ENCODE measurements around the gene RBM44. TPM values are rescaled to one million over a fixed set of nuclear protein-coding genes. Genes with fewer than 3 reads are reported as not detected.

Gene RBM44
- polyA plus RNA-seq, 3 donors from 2014 or later = 0.08 TPM; not detected in 2

DNA sequence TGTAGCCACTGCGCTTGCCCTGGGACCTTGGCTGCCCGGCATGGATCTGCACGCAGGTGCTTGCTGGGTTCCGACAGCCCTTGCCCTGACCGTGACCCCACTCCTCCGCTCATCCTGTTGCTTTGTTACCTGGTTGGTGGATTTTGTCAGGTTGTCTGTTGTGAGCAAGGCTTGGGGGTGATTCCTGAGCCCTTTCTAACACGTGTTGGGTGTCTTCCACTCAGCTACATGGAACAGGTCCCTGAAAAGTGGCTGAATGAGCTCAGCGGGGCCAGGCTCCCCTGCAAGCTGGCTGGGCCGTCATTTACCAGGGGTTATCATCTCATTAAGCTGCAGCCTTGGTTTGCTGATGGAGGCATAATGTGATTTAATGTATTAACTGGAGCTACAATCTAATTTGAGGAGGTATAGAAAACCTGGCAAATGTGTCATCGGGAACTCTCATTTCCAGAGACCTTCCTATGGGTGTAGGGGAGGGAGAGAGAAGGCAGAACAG lies 85.4 kb downstream of the RBM44 start:
- peaks cover 2 to 3% (median 2%) of the 10 kb centered on the region in 3 donors for H3K27me3 Mint-ChIP-seq (ENCODE audit: low read depth in 3 of 3)

DNA sequence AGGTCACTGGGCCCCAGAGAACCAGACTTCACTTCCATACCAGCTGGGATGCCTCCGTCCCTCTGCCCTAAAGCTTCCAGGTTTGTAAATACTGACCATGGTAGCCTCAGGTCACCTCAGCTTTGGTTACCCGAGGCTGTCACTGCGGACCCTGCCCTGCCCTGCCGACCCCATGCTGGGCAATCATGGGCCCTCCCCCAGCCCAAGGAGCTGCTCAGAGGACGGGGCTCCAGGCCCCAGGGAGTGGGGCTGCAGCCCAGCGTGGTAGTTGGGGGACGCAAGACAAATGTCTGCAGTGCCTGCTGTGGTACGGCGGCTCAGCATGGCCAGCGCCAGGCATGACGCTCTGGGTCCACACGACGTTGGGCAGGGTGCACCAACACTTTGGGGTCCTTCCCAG lies 86.1 kb downstream of the RBM44 start:
- Mint-ChIP-seq H3K27me3 (ENCODE audit: low read depth in 3 of 3) (peaks cover 2 to 3% (median 3%) of the 10 kb centered on the region in 3 donors), H3K4me3 (no peak overlapping the region), H3K36me3 (peaks cover 0 to 4% (median 0%) of the 10 kb centered on the region in 3 donors), H3K4me1 (no peaks in the 10 kb centered on the region), H3K9me3 (no peaks in the 10 kb centered on the region), H3K27ac (peak overlapping the region in 1 of 6 donors; percentile 37)
- DNase-seq = no peak

More for the DNA sequence above, 85.4 kb downstream of the RBM44 start:
- Mint-ChIP-seq H3K9me3 (no peaks in the 10 kb centered on the region), H3K27ac (peak overlapping the region in 4 of 6 donors; percentile 33 to 50 (median 41)), H3K36me3 (peaks cover 0 to 4% (median 0%) of the 10 kb centered on the region in 3 donors), H3K4me3 (no peak overlapping the region), H3K4me1 (no peaks in the 10 kb centered on the region)
- DNase-seq = no peak

DNA sequence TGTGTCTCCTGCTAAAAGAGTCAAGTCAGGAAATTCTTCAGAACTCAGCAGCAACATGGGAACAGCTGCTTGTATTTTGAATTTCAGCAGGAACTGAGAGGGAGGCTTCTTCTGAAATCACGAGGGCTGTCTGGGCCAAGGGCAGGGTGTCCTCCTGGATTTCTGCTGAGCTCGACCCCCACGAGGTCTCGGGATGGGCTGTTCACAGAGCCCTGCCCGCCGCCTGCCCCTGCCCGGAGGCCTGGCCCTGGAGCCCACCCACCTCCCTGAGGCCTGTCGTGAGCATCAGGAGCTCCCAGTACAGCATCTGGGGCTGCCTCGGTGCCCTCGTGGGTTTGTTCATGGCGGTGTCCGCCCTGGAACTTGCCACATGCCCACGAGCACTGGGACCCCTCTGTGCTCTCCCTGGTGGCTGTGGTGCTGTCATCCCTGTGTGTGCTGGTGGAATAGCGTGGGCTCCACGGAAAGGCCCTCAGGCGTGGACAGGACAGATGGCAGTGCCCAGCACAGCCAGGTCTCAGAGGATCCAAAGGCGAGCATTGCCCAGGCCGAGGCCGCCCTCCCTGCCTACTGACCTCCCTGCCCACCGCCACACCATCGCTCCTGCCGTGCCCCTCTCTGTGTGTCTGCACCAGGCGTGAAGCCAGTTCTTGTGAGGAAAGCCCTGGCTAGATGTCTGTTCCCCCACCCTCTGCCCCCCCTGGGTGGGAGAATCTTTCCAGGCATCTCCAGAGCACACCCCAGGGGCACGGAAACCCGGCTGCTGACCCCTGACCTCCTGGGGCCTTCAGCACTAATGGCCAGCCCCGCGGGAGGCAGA lies 86.7 kb downstream of the RBM44 start:
- no peak for DNase-seq
- H3K9me3 Mint-ChIP-seq = no peaks in the 10 kb centered on the region
- peaks cover 0 to 4% (median 0%) of the 10 kb centered on the region in 3 donors for H3K36me3 Mint-ChIP-seq
- H3K27me3 Mint-ChIP-seq (ENCODE audit: low read depth in 3 of 3) = peaks cover 2 to 5% (median 3%) of the 10 kb centered on the region in 3 donors
- H3K4me3 Mint-ChIP-seq = no peak overlapping the region
- no peak overlapping the region for H3K27ac Mint-ChIP-seq
- peaks cover 0 to 2% of the 10 kb centered on the region in 2 donors for H3K4me1 Mint-ChIP-seq

DNA sequence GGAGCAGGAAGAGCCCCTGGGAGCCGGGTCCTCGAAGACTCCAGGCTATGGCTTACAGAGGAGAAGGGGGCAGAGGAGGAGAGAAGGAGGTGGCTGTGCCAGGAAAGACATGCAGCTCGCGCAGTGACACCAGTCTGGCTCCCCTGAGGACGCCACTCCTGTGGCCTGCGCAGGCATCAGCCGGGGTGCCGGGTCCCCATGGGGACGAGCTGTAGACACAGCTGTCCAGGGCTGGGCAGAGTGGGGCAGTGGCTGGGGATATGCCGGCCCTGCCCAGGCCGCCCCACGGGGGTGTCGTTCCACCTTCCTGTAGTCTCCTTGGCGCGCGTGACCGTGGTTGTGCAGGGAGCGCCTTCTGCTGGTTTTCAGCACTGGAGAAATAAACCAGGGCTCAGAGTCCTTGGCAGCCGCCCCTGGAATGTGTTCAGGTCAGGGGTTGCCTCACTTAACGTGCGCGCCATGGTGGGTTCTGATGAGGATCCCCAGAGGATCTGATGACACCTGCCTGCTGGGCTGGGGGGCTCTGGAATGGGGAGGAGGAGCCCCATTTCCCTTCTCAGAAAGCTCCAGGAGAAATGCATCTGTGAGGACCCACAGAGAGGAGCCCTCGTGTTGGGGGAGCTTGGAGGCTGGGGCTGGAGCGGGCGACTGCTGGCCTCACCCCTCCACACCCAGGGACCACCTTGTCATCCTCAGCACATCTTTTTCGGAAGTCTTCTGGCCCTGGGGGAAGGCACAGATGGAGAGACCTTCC lies 87.5 kb downstream of the RBM44 start:
- Mint-ChIP-seq H3K4me3 (no peak overlapping the region), H3K27me3 (ENCODE audit: low read depth in 3 of 3) (peaks cover 2 to 5% (median 3%) of the 10 kb centered on the region in 3 donors), H3K36me3 (peaks cover 0 to under 1% (median 0%) of the 10 kb centered on the region in 3 donors), H3K4me1 (peaks cover 0 to 10% of the 10 kb centered on the region in 2 donors), H3K9me3 (no peaks in the 10 kb centered on the region), H3K27ac (no peak overlapping the region)
- DNase-seq = no peak

DNA sequence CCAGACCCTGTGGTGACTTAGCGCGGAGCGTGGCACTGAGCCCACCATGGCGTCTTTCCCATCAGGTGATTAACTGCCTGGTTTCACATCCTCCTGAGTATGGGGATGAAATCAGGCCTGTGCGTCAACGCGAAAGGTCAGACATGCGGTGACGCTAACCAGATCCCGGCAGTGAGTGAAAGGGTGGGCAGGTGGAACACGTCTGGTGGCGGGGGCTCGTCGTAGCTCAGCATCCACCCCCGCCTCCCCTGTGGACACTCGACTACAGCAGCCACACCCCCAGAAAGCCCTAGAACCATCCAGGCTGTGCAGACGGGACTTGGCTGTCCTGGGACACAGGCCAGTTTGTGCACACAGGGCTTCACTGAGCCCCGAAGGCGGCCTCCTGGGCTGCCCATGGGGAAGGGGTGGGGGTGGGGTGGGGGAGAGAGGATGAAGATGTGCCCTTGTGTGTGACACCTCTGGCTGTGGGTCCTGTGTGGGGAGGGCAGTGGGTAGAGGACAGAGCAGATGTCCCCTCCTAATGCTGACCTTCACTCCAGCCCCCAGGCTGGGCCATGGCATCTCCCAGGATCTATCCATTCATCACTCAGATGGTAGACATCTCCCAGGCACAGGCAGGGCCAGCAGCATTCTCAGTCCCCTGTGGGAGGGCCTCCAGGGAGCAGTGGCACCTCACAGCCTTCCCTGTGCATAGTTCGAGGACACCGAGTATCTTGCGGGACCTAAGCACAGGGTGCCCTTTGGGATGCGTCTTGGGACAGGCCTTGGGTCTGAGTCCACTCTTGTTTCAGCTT lies 88.3 kb downstream of the RBM44 start:
- Mint-ChIP-seq H3K4me3 (no peak overlapping the region), H3K9me3 (no peaks in the 10 kb centered on the region), H3K27me3 (ENCODE audit: low read depth in 3 of 3) (peaks cover 0 to 5% (median 2%) of the 10 kb centered on the region in 3 donors), H3K36me3 (no peaks in the 10 kb centered on the region), H3K27ac (no peak overlapping the region), H3K4me1 (peaks cover 1 to 17% of the 10 kb centered on the region in 2 donors)
- DNase-seq = no peak

DNA sequence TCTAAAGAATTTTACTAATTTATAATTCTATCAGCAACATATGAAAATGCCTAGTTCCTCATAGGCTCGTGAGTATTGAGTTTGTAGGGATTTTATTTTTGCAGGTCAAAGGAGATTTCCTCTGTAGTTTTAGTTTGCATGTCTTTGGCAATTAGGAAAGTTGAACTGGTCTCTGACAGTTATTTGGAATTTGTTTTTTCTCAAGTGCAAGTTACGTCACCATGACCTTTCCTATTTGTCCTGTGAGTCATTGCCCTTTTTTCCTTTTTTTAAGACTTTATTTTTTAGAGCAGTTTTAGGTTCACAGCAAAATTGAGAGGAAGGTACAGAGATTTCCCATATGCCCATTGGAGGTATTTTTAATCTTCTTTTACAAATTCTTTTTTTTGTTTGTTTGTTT lies 89.8 kb downstream of the RBM44 start:
- no peak for DNase-seq
- Mint-ChIP-seq H3K36me3 (no peaks in the 10 kb centered on the region), H3K27me3 (ENCODE audit: low read depth in 3 of 3) (peaks cover 1 to 5% (median 2%) of the 10 kb centered on the region in 3 donors), H3K9me3 (no peaks in the 10 kb centered on the region), H3K4me3 (no peak overlapping the region), H3K27ac (peak overlapping the region in 1 of 6 donors; percentile 36), H3K4me1 (peaks cover 16 to 33% of the 10 kb centered on the region in 2 donors)

DNA sequence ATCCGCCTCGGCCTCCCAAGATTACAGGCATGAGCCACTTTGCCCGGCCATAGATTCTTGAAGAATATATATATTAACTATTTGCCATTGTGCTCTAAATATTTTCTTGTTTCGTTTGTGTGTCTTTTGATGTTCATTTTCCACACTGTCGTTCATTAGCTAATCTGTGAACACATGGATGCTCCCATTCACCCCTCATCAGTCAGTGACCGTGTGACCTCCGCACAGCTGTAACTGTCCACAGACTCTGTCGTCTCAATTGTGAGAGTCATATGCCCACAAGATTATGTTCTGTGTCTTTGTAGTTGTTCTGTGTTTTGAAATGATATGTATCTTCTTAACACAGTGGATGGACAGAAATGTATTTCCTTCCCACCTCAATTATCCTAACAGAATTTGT lies 90.4 kb downstream of the RBM44 start:
- peak overlapping the region in 5 of 6 donors; percentile 0 to 82 (median 23) for H3K27ac Mint-ChIP-seq

DNA sequence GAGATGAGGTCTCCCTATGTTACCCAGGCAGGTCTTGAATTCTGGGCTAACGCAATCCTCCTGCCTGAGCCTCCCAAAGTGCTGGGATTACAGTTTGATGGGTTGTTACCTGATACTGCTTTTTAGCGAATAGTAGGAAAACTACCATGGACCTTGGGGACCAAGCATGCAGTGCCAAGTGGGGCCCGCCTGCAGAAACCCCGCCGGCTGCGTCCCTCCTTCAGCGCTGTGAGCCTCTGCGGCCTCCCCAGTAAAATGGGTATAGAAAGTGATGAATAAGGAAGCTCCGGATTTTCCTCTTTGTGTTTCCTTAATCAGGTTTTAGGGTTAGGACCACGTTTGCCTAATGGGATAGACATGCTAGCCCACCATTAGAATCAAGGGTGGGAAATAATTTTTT lies 91.2 kb downstream of the RBM44 start:
- H3K4me1 Mint-ChIP-seq = peaks cover 17 to 35% of the 10 kb centered on the region in 2 donors
- no peak for DNase-seq
- H3K36me3 Mint-ChIP-seq = no peaks in the 10 kb centered on the region
- H3K4me3 Mint-ChIP-seq = no peak overlapping the region
- no peaks in the 10 kb centered on the region for H3K9me3 Mint-ChIP-seq
- H3K27me3 Mint-ChIP-seq (ENCODE audit: low read depth in 3 of 3) = peaks cover 1 to 5% (median 2%) of the 10 kb centered on the region in 3 donors
- H3K27ac Mint-ChIP-seq = no peak overlapping the region

More for the DNA sequence above, 90.4 kb downstream of the RBM44 start:
- Mint-ChIP-seq H3K36me3 (no peaks in the 10 kb centered on the region), H3K4me3 (no peak overlapping the region), H3K4me1 (peaks cover 17 to 35% of the 10 kb centered on the region in 2 donors), H3K27me3 (ENCODE audit: low read depth in 3 of 3) (peaks cover 1 to 5% (median 2%) of the 10 kb centered on the region in 3 donors), H3K9me3 (no peaks in the 10 kb centered on the region)
- DNase-seq = no peak

Other genes with a start within 250 kb of the RBM44 start
- not detected for gene PRLH, start 232.2 kb upstream of the RBM44 start, polyA plus RNA-seq
- not detected for gene RAB17, start 208.0 kb upstream of the RBM44 start, polyA plus RNA-seq
- 100 to 1,000 TPM in 1 of 3 donors, 10 to 100 TPM in 2; 62.5 to 137 (median 80.0) TPM for gene LRRFIP1, start 171.2 kb upstream of the RBM44 start, polyA plus RNA-seq
- gene RAMP1, start 60.8 kb downstream of the RBM44 start, polyA plus RNA-seq = 100 to 1,000 TPM in 1 of 3 donors, 10 to 100 TPM in 2; 70.8 to 292 (median 96.5) TPM
- gene UBE2F, start 168.2 kb downstream of the RBM44 start, polyA plus RNA-seq = 100 to 1,000 TPM; 274 to 339 (median 323) TPM

Measured in immature natural killer cell (primary cell).